ENCODE data around the gene BHLHA9. TPM values are rescaled to one million over a fixed set of nuclear protein-coding genes. Genes with fewer than 3 reads are reported as not detected.

BHLHA9 gene
- total and polyA plus RNA-seq, 9 of the 15 experiments (the other 6 are each of a cell fraction or from before 2014, with no cell fraction given) = not detected

DNA sequence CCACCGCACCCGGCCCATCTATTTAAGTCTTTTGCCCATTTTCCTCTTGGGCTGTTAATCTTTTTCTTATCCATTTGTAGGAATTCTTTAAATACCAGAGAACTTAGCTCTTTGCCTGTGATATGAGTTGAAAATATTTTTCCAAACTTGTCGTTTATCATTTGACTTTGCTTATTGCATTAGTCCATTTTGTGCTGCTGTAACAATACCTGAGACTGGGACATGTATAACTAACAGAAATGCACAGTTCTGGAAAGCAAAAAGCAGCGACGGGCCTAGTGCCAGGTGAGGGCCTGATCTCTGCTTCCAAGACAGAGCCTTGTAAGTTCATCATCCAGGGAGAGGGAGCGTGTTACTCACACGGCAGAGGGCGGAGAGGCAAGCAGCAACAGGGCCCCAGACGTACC lies 25.6 kb upstream of the BHLHA9 start (continued):
- TF ChIP-seq ZNF57 (CRISPR knock-in tag; IDR thresholded peaks at IDR 0.05) (no peak), ZNF134 (CRISPR knock-in tag; conservative IDR thresholded peaks at IDR 0.05) (no peak), TAF1 (IDR thresholded peaks at IDR 0.05; ENCODE audit: control insufficient read depth, extremely low read depth, insufficient read depth, low read length, severe bottlenecking) (no peak), ZNF24 (IDR thresholded peaks at IDR 0.05) (no peak), GTF2B (IDR thresholded peaks at IDR 0.05; ENCODE audit: extremely low read depth, insufficient read length) (no peak), DACH1 (IDR thresholded peaks at IDR 0.05; ENCODE audit: partially characterized antibody) (no peak)

GRCh38 chr17:1251866-1252608 lies 18.2 kb upstream of the BHLHA9 start:
- H3K9me3 ChIP-seq (replicated peaks; ENCODE audit: control insufficient read depth, insufficient read depth, low read depth, low read length) = no peaks in the 10 kb centered on the region
- POLR2A ChIA-PET = interaction anchor here (0.6 kb wide), 1 partner anchor 39 kb away, joined by 4 read pairs; no protein-coding TSS in a partner anchor
- no peaks in the 10 kb centered on the region for H3K9me1 ChIP-seq (ENCODE audit: control insufficient read depth, insufficient read depth, low read length)
- TF ChIP-seq ETV5 (CRISPR knock-in tag; IDR thresholded peaks at IDR 0.05; ENCODE audit: low read depth) (no peak), NFIC (IDR thresholded peaks at IDR 0.05) (peak; percentile 49)
- no peaks in the 10 kb centered on the region for H3K36me3 ChIP-seq (ENCODE audit: control insufficient read depth, insufficient read depth, low read length)
- CTCF ChIA-PET (ENCODE audit: low intra/inter-chr PET ratio) = no interaction called here
- no peak overlapping the region for H2AFZ ChIP-seq (ENCODE audit: low read depth, low read length)
- ATAC-seq (no peak), DNase-seq (ENCODE audit: extremely low read depth in 1 of 4, low spot score in 3 of 4) (no peak), FAIRE-seq (no peak)
- H3K79me2 ChIP-seq (ENCODE audit: control insufficient read depth, insufficient read depth, low read length) = no peaks in the 10 kb centered on the region
- H4K20me1 ChIP-seq (replicated peaks; ENCODE audit: control insufficient read depth, insufficient read depth, low read length) = no peaks in the 10 kb centered on the region
- H3K9ac ChIP-seq (ENCODE audit: insufficient read depth in 1 of 2, low read depth in 2 of 2, low read length in 2 of 2) = no peak overlapping the region
- BruUV-seq (replicated peaks) = no TSS peak
- peaks cover 0 to 5% of the 10 kb centered on the region in 2 experiments; a peak in 2 of 5 replicates for H3K27me3 ChIP-seq (ENCODE audit: control insufficient read depth in 2 of 2, insufficient read depth in 2 of 2, low read length in 2 of 2)
- in situ Hi-C loops (cut with MboI) (no loop called here), intact Hi-C loops (cut with micrococcal nuclease) (no loop called here)
- H3K4me3 ChIP-seq = no peak overlapping the region
- H3K4me1 ChIP-seq (replicated peaks in 1 of 2; ENCODE audit: control insufficient read depth in 2 of 2, insufficient read depth in 2 of 2, low read length in 2 of 2) = peaks cover 0 to 12% of the 10 kb centered on the region in 2 experiments; a peak in 2 of 5 replicates
- 12% methylated on average over 14 of the region's 16 CpGs for WGBS (ENCODE audit: insufficient coverage, low coverage, missing lambda C conversion rate)
- H3K27ac ChIP-seq (ENCODE audit: extremely low read depth, low read depth, low read length) = no peak overlapping the region
- no peak overlapping the region for H3K4me2 ChIP-seq (ENCODE audit: insufficient read depth, low read length)

Measured in K562 (cell line).